Neural cell (in vitro differentiated cells): ENCODE measurements around the gene TMEM53.

ENCODE experiments used
- CTCF ChIP-seq: fragments of 450-650 bp; IDR thresholded peaks from 2 replicates; pipeline ENCODE4 v1.5.1; 2014; ENCODE audit warnings: antibody characterized with exemption, mild to moderate bottlenecking, moderate library complexity; ENCODE audit not compliant: poor library complexity, severe bottlenecking
- EP300 ChIP-seq: fragments of 450-650 bp; conservative IDR thresholded peaks from 2 replicates; pipeline ENCODE4 v1.6.1; 2014; ENCODE audit warnings: antibody characterized with exemption, mild to moderate bottlenecking, moderate library complexity; ENCODE audit not compliant: poor library complexity, severe bottlenecking
- EZH2 ChIP-seq: fragments of 200-600, 300-800 bp; shearing (Covaris generic), sonication (generic); IDR thresholded peaks from 2 replicates; pipeline ENCODE4 v1.6.1; 2014; ENCODE audit warnings: antibody characterized with exemption, low read length, borderline replicate concordance, mild to moderate bottlenecking; ENCODE audit not compliant: insufficient read depth, poor library complexity, severe bottlenecking
- MXI1 ChIP-seq: fragments of 450-650 bp; conservative IDR thresholded peaks from 2 replicates; pipeline ENCODE4 v1.6.1; 2014; ENCODE audit warnings: antibody characterized with exemption, mild to moderate bottlenecking; ENCODE audit not compliant: poor library complexity, severe bottlenecking
- POLR2AphosphoS5 ChIP-seq: IDR thresholded peaks from 2 replicates; pipeline ENCODE4 v1.6.1; 2012
- RAD21 ChIP-seq: fragments of 450-650 bp; conservative IDR thresholded peaks from 2 replicates; pipeline ENCODE4 v1.6.1; 2014; ENCODE audit warnings: antibody characterized with exemption, mild to moderate bottlenecking, moderate library complexity
- REST ChIP-seq: IDR thresholded peaks from 2 replicates; pipeline ENCODE4 v1.6.1; 2012; ENCODE audit warnings: borderline replicate concordance
- SMC3 ChIP-seq: fragments of 450-650 bp; conservative IDR thresholded peaks from 2 replicates; pipeline ENCODE4 v1.6.1; 2014; ENCODE audit warnings: antibody characterized with exemption, mild to moderate bottlenecking, moderate library complexity; ENCODE audit not compliant: poor library complexity
- TAF1 ChIP-seq: IDR thresholded peaks from 2 replicates; pipeline ENCODE4 v1.6.1; 2012; ENCODE audit warnings: low read depth

- TF ChIP-seq CTCF = no peak
- TF ChIP-seq EP300 = no peak
- no peak for TF ChIP-seq EZH2
- no peak for TF ChIP-seq REST
- no peak for TF ChIP-seq POLR2AphosphoS5
- TF ChIP-seq RAD21 = no peak
- no peak for TF ChIP-seq MXI1
- TF ChIP-seq SMC3 = no peak
- TF ChIP-seq TAF1 = no peak
Observed at GRCh38 chr1:44613941-44614340, 60.3 kb downstream of the TMEM53 start.
